Activated CD8-positive, alpha-beta memory T cell treated with anti-CD3 and anti-CD28 coated beads, Interleukin-2, amount 50 U/mL, for 4 hours (primary cell): Measurements from ENCODE around the gene CASP8.
"Not testable (repeated sequence)": the region's sequence is repeated elsewhere in the genome, so short reads cannot be mapped to it uniquely, and the experiment has no call there.

Source experiments
- DNase-seq: peaks from one replicate; pipeline ENCODE4 v3.0.0-alpha.2; 2020

The CASP8 gene

GRCh38 chr2:201260302-201260800 is at the start of gene CASP8:
TSS of gene CASP8 (plus strand) at chr2:201260536. CDS start at chr2:201266487, 5,951 bp downstream.
- peak; percentile 54 for DNase-seq

GRCh38 chr2:201215963-201216362 is 44.4 kb upstream of the CASP8 start:
- DNase-seq = no peak

- DNase-seq = no peak
Observed at GRCh38 chr2:201216918-201217317, 43.4 kb upstream of the CASP8 start.

- no peak for DNase-seq
Observed at GRCh38 chr2:201218780-201219179, 41.6 kb upstream of the CASP8 start.

- DNase-seq = no peak
Observed at GRCh38 chr2:201219328-201220096, 40.8 kb upstream of the CASP8 start.

GRCh38 chr2:201220102-201220570 is 40.2 kb upstream of the CASP8 start:
- DNase-seq = no peak

- no peak for DNase-seq
Observed at GRCh38 chr2:201223089-201224073, 37.0 kb upstream of the CASP8 start.

GRCh38 chr2:201228271-201228911 is 31.9 kb upstream of the CASP8 start:
- DNase-seq = no peak

GRCh38 chr2:201228912-201229290 is 31.4 kb upstream of the CASP8 start:
- DNase-seq = no peak

- DNase-seq = peak; percentile 89
Observed at GRCh38 chr2:201231781-201232466, 28.4 kb upstream of the CASP8 start.

- no peak for DNase-seq
Observed at GRCh38 chr2:201232467-201232815, 27.9 kb upstream of the CASP8 start.

- peak; percentile 79 for DNase-seq
Observed at GRCh38 chr2:201233192-201233811, 27.0 kb upstream of the CASP8 start.

- no peak for DNase-seq
Observed at GRCh38 chr2:201233812-201234662, 26.3 kb upstream of the CASP8 start.

- DNase-seq = no peak
Observed at GRCh38 chr2:201234663-201235135, 25.6 kb upstream of the CASP8 start.

- DNase-seq = peak; percentile 46
Observed at GRCh38 chr2:201235860-201236811, 24.2 kb upstream of the CASP8 start.

- DNase-seq = no peak
Observed at GRCh38 chr2:201237486-201238123, 22.7 kb upstream of the CASP8 start.

GRCh38 chr2:201239167-201239935 is 21.0 kb upstream of the CASP8 start:
- not testable (repeated sequence) for DNase-seq
